ENCODE results near the gene TDRD1.

GRCh38 chr10:114207349-114207748 is 28.2 kb downstream of the TDRD1 start:
- TF ChIP-seq CTCF (IDR thresholded peaks at IDR 0.05; ENCODE audit: low read depth, low read length, poor library complexity, severe bottlenecking) (no peak), EZH2phosphoT487 (IDR thresholded peaks at IDR 0.05; ENCODE audit: borderline replicate concordance, low read length) (no peak)
